ENCODE data around the gene ZNF331. TPM values are rescaled to one million over a fixed set of nuclear protein-coding genes. Genes with fewer than 3 reads are reported as not detected.

Gene ZNF331
- total RNA-seq, 1 experiment from 2014 or later, result 28.0 TPM

DNA sequence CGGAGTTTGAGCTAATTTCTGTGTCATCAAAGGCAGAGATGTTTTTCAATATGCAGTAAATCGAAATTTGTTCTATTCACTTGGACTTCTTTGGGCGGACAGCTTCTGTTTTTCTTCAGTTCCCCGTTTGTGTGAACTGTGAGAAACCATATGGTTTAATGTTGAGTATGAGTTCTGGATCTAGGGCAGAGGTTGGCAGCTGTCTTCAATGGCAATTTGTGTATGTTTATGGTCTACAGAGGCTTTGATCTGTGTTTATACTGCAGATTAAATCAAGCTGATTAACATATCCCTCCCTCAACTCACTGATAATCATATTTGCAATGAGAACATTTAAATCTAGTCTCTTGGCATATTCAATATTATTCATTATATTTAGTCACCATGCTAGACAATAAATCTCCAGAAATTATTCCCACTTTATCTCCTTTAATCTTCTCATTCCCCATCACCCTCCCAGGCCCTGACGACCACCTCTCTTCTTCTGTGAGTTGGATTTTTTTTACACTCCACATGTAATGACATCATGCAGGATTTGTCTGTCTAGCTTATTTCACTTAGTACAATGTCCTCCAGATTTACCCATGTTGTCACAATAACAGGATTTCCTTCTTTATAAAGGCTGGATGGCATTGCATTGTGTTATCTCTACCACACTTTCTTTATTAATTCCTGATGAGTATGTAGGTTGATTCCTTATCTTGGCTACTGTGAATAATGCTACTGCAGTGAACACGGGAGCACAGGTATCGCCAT lies 9.0 kb downstream of the ZNF331 start:
- ChIA-PET CTCF (interaction anchor here (0.7 kb wide), 1 partner anchor 246 kb away, joined by 4 read pairs; no protein-coding TSS in a partner anchor), POLR2A (ENCODE audit: unreplicated experiment) (no interaction called here)
- BruUV-seq (replicated peaks), result no TSS peak
- Histone ChIP-seq H3K9me3 (ENCODE audit: low read length) (no peaks in the 10 kb centered on the region), H3K4me2 (ENCODE audit: low read length) (peak overlapping the region; percentile 71), H4K20me1 (ENCODE audit: low read length) (no peaks in the 10 kb centered on the region), H3K9ac (ENCODE audit: low read length) (peak overlapping the region; percentile 78; the same call in 1 of the 2 replicates), H3K27ac (ENCODE audit: low read length) (peak overlapping the region; percentile 96), H3K9me2 (replicated peaks; ENCODE audit: low read length) (no peaks in the 10 kb centered on the region), H3F3A (ENCODE audit: low read length, unreplicated experiment) (no peaks in the 10 kb centered on the region), H3K4me1 (ENCODE audit: insufficient read depth, low read length) (peaks cover 36% of the 10 kb centered on the region), H3K79me2 (ENCODE audit: low read length) (peaks cover 51% of the 10 kb centered on the region), H2AFZ (ENCODE audit: low read length) (no peak overlapping the region), H3K4me3 (ENCODE audit: low read length) (no peak overlapping the region), H3K27me3 (ENCODE audit: low read length) (no peaks in the 10 kb centered on the region), H3K36me3 (ENCODE audit: low read depth, low read length) (peaks cover 19% of the 10 kb centered on the region)
- TF ChIP-seq EZH2 (IDR thresholded peaks at IDR 0.05; ENCODE audit: low read length, unreplicated experiment) (no peak), EZH2phosphoT487 (IDR thresholded peaks at IDR 0.05; ENCODE audit: borderline replicate concordance, low read length) (no peak)
- TF ChIP-seq, protein P1, sequence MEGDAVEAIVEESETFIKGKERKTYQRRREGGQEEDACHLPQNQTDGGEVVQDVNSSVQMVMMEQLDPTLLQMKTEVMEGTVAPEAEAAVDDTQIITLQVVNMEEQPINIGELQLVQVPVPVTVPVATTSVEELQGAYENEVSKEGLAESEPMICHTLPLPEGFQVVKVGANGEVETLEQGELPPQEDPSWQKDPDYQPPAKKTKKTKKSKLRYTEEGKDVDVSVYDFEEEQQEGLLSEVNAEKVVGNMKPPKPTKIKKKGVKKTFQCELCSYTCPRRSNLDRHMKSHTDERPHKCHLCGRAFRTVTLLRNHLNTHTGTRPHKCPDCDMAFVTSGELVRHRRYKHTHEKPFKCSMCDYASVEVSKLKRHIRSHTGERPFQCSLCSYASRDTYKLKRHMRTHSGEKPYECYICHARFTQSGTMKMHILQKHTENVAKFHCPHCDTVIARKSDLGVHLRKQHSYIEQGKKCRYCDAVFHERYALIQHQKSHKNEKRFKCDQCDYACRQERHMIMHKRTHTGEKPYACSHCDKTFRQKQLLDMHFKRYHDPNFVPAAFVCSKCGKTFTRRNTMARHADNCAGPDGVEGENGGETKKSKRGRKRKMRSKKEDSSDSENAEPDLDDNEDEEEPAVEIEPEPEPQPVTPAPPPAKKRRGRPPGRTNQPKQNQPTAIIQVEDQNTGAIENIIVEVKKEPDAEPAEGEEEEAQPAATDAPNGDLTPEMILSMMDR (conservative IDR thresholded peaks at IDR 0.05; ENCODE audit: low read depth, low read length), result no peak
- intact Hi-C loops (cut with micrococcal nuclease), result no loop called here
- DNase-seq (no peak), ATAC-seq (no peak)

DNA sequence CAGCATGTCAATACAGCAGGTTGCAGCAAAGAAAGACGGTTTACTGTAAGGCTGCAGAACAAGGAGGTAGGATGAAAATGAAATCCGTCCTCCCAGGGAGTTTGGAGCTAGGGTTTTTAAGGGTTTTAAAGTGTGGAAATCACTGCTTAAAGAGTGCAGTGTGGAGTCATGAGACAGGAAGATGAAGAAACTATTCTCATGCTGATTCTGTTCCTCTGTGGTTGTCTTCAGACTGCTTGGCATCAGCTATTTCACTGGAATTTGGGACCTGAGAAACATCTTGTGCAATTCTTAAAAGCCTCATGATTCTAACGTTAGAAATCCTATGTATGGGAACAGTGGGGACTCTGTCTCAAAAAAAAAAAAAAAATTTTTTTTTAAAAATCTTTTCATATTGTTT lies 11.4 kb downstream of the ZNF331 start:
- ChIA-PET CTCF (no interaction called here), POLR2A (ENCODE audit: unreplicated experiment) (no interaction called here)
- H3K9ac ChIP-seq (ENCODE audit: low read length), result no peak overlapping the region
- intact Hi-C loops (cut with micrococcal nuclease), result no loop called here
- peaks cover 35% of the 10 kb centered on the region for H3K4me1 ChIP-seq (ENCODE audit: insufficient read depth, low read length)
- no peak overlapping the region for H3K4me3 ChIP-seq (ENCODE audit: low read length)
- H3K9me3 ChIP-seq (ENCODE audit: low read length), result no peaks in the 10 kb centered on the region
- H3K27ac ChIP-seq (ENCODE audit: low read length), result no peak overlapping the region
- H3K79me2 ChIP-seq (ENCODE audit: low read length), result peaks cover 55% of the 10 kb centered on the region
- TF ChIP-seq EZH2 (IDR thresholded peaks at IDR 0.05; ENCODE audit: low read length, unreplicated experiment) (no peak), EZH2phosphoT487 (IDR thresholded peaks at IDR 0.05; ENCODE audit: borderline replicate concordance, low read length) (no peak)
- TF ChIP-seq, protein P1 (conservative IDR thresholded peaks at IDR 0.05; ENCODE audit: low read depth, low read length), result no peak
- H3K27me3 ChIP-seq (ENCODE audit: low read length), result no peaks in the 10 kb centered on the region
- H4K20me1 ChIP-seq (ENCODE audit: low read length), result no peaks in the 10 kb centered on the region
- H3K36me3 ChIP-seq (ENCODE audit: low read depth, low read length), result peaks cover 19% of the 10 kb centered on the region
- ATAC-seq, result no peak
- no peak for DNase-seq
- no peak overlapping the region for H2AFZ ChIP-seq (ENCODE audit: low read length)
- H3K9me2 ChIP-seq (replicated peaks; ENCODE audit: low read length), result no peaks in the 10 kb centered on the region
- H3K4me2 ChIP-seq (ENCODE audit: low read length), result no peak overlapping the region
- no peaks in the 10 kb centered on the region for H3F3A ChIP-seq (ENCODE audit: low read length, unreplicated experiment)
- BruUV-seq (replicated peaks), result no TSS peak

DNA sequence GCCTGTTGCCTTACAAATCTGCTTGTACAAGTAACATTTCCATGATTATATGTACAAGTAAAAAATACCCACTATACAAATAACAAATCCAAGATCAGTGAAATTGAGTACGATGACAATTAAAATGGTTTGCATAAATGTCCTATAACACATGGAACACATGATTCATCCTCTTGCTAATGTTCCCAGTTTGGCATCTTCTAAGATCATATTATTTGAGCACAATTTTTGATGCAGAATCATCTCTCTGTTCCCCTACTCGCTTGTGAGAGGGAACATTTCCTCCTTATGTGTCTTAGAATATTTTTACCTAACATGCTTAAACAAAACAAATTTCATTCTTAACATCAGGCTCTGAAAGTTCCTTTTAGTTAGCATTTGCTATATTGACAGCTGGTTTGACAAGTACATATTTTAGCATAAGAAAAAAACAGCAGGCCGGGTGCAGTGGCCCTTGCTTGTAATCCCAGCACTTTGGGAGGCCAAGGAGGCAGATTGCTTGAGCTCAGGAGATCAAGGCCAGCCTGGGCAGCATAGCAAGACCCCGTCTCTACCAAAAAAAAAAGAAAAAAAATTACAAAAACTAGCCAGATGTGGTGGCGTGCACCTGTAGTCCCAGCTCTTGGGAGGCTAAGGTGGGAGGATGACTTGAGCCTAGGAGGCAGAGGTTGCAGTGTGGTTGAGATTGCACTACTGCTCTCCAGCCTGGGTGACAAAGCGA lies 14.2 kb downstream of the ZNF331 start:
- TF ChIP-seq EZH2phosphoT487 (IDR thresholded peaks at IDR 0.05; ENCODE audit: borderline replicate concordance, low read length) (no peak), EZH2 (IDR thresholded peaks at IDR 0.05; ENCODE audit: low read length, unreplicated experiment) (no peak)
- TF ChIP-seq, protein P1 (conservative IDR thresholded peaks at IDR 0.05; ENCODE audit: low read depth, low read length), result no peak
- Histone ChIP-seq H3K27me3 (ENCODE audit: low read length) (no peaks in the 10 kb centered on the region), H3K4me2 (ENCODE audit: low read length) (no peak overlapping the region), H3K4me3 (ENCODE audit: low read length) (no peak overlapping the region), H3K36me3 (ENCODE audit: low read depth, low read length) (peaks cover 19% of the 10 kb centered on the region), H3K9ac (ENCODE audit: low read length) (no peak overlapping the region), H2AFZ (ENCODE audit: low read length) (no peak overlapping the region), H3K27ac (ENCODE audit: low read length) (no peak overlapping the region), H4K20me1 (ENCODE audit: low read length) (no peaks in the 10 kb centered on the region), H3F3A (ENCODE audit: low read length, unreplicated experiment) (no peaks in the 10 kb centered on the region), H3K4me1 (ENCODE audit: insufficient read depth, low read length) (peaks cover 7% of the 10 kb centered on the region; the same call in 1 of the 2 replicates), H3K9me3 (ENCODE audit: low read length) (no peaks in the 10 kb centered on the region), H3K9me2 (replicated peaks; ENCODE audit: low read length) (no peaks in the 10 kb centered on the region), H3K79me2 (ENCODE audit: low read length) (peaks cover 53% of the 10 kb centered on the region)
- intact Hi-C loops (cut with micrococcal nuclease), result no loop called here
- DNase-seq (no peak), ATAC-seq (no peak)
- ChIA-PET CTCF (no interaction called here), POLR2A (ENCODE audit: unreplicated experiment) (no interaction called here)
- no TSS peak for BruUV-seq (replicated peaks)
